Measurements from ENCODE around the gene ST6GAL1.
"Not testable (repeated sequence)": the region's sequence is repeated elsewhere in the genome, so short reads cannot be mapped to it uniquely, and the experiment has no call there.

ST6GAL1 gene

DNA sequence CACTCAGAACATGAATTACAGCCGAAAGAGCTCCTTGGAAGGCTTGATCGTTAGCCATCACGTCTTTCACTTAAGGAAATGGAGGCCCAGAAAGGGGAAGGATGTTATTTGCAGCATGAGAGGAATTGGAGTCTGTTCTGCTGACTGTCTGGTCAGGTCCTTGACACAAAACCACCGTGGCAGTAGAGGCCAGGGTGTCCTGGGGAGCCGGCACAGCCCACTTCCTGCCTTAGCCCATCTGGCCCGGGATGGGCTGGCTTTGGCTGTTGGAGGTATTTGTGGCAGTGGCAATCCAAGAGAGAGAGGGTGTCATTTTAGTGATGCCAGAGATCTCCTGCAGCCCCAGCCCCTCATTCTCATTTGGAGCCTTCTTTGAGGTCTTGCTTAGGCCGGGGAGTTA, 37.4 kb downstream of the ST6GAL1 start:
- DNase-seq (ENCODE audit: low read depth in 2 of 2): no peak

DNA sequence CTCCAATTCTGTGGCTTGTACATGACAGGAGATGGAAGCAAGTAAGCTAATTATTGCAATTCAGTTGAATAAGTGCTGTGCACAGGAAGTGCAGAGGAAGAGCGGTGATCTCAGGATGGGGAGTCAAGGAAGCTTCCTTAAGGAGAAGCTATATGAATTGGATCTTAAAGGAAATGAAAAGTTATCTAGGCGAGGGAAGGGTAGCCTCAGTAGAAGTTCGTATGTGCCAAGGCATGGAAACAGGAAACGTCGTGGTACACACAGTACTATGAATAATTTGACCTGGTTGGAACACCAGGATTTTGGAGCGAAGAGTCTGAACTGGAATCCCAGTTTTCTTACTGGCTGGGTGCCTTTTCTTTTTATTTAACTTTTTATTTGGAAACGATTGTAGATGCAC, 39.3 kb downstream of the ST6GAL1 start:
- DNase-seq (ENCODE audit: low read depth in 2 of 2): no peak

DNA sequence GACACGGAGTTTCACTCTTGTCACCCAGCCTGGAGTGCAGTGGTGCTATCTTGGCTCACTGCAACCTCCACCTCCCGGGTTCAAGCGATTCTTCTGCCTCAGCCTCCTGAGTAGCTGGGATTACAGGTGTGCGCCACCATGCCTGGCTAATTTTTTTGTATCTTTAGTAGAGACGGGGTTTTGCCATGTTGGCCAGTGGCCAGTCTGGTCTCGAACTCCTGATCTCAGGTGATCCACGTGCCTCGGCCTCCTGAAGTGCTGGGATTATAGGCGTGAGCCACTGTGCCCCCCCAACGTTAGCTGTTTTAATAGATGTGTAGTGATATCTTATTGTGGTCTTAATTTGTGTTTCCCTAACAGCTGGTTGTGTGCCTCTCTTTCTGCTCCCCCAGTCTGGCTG, 40.8 kb downstream of the ST6GAL1 start:
- not testable (repeated sequence) for DNase-seq (ENCODE audit: low read depth in 2 of 2)

DNA sequence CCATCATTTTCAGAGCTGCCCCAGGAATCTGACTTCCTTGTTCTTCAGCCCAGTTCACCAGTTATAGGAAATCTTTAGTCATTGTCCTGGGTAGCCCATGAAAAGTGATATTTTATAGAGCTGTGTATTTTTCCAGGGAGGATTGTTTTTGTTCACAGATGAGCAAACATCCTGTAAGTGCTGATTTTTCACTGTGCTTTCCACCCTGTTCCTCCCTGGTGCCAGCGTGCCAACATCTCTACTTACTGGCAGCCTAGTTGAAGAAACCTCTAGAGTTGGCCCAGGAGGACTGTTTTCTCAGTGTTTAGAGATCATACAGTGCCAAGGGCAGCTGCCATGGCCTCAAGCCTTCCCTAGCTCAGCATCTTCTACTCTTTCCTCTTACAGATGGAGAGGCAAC, 41.3 kb downstream of the ST6GAL1 start:
- DNase-seq (ENCODE audit: low read depth in 2 of 2): no peak

DNA sequence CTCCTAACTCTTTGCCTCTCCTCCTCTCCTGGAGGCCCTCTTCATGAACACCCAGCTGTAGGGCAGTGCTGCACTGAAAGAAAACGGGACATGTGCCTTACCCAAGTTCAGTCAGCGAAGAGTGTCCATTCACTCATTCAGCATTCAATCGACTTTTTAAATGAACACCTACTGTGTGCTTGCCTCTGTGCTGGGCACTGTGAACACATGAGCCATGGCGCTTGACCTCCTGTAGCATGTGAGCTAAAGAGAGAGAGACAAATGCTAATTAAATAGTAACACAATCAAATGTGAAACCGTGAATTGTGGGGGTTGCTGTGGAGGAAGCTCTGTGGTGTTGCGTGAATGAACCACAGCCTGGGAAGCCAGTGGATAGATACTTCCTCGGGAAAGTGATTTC, 43.4 kb downstream of the ST6GAL1 start:
- no peak for DNase-seq (ENCODE audit: low read depth in 2 of 2)

DNA sequence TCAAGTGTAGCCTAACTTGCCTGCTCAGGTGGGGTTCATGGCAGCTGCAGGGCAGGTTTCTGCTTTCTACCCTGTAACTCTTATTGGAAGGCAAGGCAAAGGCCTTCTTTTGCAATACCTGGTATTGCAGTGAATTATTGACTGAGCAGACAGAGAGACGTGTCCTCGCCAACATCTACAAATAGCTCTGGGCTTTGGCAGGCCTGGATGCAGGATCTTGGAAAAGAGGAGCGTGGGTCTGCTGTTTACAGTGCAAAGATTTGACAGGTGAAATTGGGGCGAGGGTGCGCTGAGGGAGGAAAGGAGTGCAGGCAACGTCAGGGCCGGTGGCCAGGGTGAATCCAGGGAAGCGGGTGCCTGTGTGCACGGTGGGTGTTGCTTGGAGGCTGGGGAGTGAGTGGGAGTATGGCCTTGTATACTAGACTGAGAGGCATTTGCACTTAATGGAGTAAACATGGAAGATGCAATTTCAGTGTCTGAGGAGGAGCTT, 44.5 kb downstream of the ST6GAL1 start:
- DNase-seq (ENCODE audit: low read depth in 2 of 2): no peak

DNA sequence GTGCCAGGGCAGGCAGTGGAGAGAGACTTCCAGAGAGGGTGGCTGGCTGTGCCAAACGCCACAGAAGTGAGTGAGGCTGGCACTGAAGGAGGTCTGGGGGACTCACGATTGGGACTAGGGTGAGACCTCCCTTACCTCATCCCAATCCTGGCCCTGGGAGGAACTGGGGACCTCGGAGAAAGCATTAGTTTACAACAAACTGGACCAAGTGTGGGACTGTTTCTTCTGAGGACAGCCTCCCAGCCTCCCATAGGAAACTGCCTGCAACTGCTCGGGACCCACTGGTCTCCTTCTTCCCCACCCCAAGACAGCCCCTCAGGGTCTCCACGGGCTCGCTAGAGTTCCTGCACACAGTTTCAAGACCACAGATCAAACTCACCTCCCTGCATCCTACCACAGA, 45.4 kb downstream of the ST6GAL1 start:
- DNase-seq (ENCODE audit: low read depth in 2 of 2): no peak

DNA sequence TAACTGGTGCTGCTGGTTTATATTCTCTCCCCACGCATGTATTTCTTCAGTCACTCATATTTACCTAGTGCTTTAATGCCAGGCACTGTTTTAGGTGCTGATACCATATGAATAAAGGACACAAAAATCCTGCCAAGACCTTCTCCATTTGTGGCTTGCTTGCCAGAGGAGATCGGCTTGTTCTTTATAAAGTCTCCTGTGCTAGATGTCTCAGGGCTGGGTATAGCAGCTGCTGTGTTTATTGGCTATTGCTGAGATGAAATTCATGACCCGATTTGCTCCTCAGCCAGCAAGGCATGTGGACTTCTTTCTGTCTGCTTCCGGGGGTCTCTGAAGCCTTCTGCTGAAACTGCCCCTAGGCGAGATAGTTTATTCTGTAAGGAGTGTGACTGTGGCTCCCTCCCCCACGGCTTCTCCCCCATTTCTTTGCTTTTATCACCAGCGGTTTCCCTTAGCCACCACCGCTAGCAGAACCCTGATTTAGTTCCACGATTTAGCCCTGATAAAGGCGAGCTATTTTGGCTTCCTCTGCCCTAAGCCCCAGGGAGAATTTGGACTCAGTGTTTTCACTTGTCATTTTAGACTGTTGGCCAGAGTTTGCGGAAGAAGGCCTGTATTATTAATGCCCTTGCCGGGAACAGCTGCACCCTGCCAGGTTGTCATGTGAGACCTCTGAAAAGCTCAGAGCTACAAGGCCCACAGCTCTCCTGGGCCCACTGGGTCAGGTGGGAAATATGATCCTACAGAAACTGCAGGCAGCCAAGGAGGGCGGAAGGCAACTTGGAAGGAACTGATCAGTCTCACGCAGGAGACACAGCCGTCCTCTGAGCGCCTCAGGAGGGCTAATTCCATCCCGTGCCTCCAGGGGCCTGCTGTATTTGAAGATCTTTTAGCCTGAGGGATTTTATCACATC, 46.8 kb downstream of the ST6GAL1 start:
- no peak for DNase-seq (ENCODE audit: low read depth in 2 of 2)

DNA sequence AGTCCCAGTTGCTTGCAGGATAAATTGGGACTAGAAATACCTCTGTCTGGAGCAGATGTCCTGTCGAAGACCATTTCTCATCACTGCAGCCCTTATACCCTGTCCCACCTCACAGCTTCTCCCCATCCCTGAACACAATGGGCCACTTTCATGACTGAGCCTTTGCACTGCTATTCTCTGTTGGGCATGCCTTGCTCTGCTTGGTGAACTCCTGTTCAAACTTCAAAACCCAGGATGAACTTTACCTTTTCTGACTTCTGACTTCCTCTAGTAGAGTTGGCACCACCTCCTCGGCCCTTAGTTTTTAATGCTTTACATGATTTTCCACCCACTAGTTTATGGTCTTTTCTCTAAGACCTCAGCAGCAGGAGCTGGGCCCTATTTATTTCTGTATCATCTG, 48.4 kb downstream of the ST6GAL1 start:
- no peak for DNase-seq (ENCODE audit: low read depth in 2 of 2)

DNA sequence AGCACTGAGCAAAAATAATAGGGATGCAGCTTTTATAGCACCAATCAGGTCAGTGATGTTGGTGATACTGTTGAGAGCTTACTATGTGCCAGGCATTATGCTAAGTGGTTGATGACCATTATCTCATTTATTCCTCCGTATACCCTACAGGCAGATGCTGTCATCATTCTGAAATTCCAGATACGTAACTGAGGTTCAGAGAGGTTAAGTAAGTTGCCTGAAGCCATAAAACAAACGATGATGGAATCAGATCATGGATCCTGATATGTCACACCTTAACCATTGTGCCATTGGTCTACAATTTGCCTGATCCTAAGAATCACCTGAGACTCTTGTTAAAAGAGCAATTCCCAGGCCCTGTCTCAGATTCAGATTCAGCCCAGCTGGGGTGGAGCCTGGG, 49.5 kb downstream of the ST6GAL1 start:
- DNase-seq (ENCODE audit: low read depth in 2 of 2): no peak

DNA sequence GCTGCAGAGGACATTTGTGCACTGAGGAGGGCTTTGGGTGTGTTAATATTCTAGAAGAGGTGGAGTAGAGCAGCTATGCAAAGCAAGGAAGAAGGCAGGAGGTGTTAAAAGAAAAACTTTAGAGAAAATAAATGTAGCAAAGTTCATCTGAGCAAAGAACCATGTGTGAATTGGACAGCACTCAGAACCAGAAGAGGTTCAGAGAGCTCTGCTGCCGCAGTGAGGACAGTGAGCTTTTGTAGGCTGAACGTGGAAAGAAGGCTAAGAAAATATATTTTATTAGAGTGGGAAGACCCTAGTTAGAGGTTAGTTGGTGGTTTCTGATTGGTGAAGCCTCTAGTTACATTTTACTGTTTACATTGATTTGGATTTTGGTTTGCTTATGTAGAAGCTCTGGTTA, 50.7 kb downstream of the ST6GAL1 start:
- no peak for DNase-seq (ENCODE audit: low read depth in 2 of 2)

DNA sequence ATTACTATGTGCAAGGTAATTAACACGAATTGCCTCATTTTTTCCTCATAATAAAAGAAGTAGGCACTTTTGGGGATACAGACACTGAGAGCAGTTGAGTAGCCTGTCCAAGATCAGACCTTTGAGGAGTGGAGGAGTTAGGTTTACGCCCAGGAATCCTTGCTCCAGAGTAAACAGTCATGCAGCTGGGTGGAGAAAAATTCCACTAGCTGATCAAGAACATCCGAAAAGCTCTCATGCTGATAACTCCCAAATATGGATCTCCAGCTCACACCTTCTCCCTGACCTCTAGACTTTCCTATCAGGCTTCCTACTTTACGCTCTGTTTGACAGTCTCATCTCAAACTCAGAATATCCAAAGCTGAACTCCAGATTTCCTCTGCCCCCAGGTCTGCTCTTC, 53.3 kb downstream of the ST6GAL1 start:
- DNase-seq (ENCODE audit: low read depth in 2 of 2): no peak

DNA sequence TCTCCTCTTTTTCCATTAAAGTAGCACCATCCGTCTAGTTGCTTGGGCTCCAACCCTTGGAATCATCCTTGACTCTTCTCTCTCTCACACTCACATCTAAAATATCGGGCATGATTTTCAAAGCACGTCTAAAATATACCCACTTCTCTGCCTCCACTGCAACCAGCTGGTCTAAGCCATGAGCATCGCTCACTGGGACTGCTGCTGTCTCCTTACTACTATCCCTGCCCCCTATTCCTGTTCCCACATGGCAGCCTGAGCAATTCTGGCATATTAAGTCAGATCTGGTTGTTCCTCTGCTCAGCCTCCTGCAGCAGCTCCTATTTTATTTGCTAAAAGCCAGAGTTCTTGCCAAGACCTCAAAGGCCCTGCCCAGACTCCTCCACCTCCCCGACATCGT, 53.7 kb downstream of the ST6GAL1 start:
- DNase-seq (ENCODE audit: low read depth in 2 of 2): no peak

DNA sequence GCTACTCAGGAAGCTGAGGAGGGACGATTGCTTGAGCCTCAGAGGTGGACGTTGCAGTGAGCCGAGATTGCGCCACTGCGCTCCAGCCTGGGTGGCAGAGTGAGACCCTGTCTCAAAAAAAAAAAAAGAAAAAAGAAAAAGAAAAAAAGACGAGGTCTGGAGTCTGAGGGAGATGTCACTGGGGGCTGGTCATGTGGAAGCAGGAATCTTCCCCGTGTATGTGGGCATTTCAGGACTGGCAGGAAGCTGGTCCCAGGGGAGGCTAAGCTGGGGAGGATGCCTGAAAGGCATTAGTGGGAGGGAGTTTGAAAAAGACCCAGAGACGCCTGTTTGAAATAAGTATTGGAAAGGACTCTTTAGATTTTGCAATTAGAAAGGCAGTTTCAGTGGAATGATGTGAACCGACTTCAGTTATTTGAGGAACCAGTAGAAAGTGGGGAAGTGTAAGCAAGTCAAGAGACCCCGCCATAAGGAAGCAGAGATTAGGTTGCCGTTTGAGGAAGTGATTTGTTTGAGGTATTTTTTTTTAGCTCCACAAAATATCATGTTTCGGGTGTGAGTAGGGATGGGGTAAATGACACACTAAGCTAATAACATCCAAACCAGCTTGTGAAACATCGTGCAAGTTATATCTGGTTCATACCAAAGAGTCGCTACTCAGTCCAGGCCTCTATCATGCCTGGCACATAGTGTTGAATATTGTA, 55.5 kb downstream of the ST6GAL1 start:
- no peak for DNase-seq (ENCODE audit: low read depth in 2 of 2)

DNA sequence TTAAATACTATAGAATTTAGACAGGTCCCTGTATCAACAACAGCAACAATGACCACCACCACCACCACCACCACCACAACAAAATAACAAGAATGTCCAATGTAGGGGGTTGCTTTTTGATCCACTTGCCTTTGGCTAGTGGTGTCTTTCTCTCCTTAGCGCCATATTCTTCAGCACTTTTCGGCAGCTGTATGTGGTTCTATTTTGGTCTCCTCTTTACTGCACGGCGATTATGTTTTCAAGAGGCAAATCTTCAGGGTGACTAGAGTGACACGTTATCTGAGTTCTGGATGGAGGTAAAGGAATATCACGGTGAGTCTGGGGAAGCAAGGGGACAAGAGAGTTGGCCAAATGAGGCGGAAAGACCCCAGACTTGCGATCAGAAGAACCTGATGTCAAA, 56.1 kb downstream of the ST6GAL1 start:
- DNase-seq (ENCODE audit: low read depth in 2 of 2): no peak

DNA sequence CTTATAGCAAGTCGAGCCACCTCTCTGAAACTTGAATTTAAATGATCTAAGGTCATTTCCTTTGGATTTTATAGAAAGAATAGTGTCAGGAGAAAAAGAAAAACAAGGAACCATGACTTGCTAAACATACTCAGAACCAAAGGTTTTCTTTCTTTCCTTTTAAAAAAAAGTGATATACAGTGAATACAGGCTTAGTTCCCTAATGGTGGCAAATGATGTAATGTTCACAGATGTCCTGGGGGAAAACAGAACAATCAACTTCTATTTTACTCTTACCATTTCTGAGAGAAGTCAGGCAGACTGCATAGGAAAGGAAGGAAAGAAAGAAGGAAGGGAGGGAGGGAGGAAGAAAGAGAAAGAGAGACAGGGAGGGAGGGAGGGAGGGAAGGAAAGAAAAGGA, 56.5 kb downstream of the ST6GAL1 start:
- DNase-seq (ENCODE audit: low read depth in 2 of 2): no peak

DNA sequence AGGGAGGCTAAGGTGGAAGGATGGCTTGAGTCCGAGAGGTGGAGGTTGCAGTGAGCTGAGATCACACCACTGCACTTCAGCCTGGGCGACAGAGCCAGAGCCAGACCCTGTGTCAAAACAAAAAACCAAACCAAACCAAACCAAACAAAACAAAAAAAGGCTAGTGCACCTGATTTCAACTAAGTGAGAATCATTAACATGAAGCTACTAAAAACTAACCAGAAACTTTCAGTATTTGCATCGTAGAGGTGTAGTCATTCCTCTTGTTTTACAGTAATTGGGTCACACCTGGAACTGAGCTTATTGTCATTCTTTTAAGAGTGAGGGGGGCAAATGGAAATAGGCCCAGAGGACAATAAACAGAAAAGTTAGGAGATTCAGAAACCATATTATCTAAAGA, 58.5 kb downstream of the ST6GAL1 start:
- no peak for DNase-seq (ENCODE audit: low read depth in 2 of 2)

DNA sequence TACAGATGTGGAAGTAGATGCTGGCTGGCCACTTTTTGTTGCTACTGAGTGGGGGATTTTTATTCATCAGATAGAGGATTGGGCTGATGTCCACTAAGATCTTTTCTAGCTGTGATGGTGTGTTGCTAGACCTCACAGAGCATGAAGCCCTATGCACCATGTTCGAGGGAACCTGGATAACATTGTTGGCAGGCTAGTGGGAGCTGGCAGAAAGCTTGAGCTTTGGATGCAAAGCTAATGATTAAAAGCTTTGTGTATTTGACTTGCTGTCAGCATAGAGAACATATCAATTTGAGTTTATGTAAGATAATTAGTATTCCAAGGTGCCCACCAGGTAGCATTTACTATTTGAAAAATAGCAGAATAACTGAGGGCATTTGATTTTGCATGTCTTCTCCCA, 59.1 kb downstream of the ST6GAL1 start:
- no peak for DNase-seq (ENCODE audit: low read depth in 2 of 2)

DNA sequence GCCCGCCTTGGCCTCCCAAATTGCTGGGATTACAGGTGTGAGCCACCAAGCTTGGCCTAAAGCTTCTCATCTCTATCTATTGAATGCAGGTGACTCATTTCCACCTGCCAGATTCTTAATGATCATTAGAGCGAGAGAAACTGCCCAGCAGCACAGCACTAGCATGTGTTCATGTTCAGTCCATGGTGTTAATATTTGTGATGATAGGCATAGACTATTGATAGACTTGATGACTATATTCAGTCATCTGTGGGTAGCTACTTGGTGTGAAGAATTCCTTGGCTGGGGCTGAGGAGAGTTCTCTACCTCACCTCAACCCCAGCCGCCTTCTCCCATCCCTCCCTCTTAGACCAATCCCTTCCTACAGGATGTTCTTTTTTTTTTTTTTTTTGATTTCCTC, 60.0 kb downstream of the ST6GAL1 start:
- no peak for DNase-seq (ENCODE audit: low read depth in 2 of 2)

DNA sequence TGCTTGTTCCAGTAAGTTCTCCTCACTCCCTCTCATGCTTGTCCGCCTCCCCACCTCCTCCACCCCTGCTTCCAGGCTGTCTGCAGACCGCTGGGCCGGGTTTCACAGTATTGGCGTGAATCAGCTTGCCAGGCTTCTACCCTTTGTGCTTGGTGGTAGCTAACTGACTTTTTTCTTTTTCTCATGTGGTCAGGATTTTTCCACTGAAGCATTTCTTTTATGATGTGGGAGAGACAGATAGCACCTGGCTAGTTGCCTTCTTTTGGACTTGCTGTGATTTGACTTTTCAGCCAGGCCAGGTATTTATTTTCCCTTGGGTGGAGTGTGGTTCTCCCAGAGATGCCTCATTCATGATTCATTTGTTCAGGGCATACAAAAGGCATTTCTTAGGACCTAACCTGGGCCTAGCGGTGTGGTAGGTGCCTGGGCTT, 60.6 kb downstream of the ST6GAL1 start:
- DNase-seq (ENCODE audit: low read depth in 2 of 2): no peak

DNA sequence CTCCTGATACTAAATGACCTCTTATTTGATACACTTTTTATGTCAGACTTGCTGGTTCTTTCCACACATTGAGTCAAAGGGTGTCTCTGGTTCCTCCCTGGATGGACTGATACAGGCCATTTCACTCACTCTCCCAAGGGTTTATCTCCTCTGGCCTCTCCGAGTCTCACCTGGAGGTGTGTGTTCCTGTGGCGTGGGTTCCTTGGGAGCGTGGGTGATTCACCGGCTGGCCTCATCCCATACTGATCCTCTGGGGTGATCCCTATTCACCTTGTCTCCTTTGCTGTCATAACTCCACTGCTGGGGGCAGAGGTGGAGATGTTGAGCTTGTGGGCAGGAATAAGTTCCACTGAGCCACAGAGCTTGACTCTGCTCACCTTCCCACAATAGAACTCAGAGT, 61.1 kb downstream of the ST6GAL1 start:
- DNase-seq (ENCODE audit: low read depth in 2 of 2): no peak

DNA sequence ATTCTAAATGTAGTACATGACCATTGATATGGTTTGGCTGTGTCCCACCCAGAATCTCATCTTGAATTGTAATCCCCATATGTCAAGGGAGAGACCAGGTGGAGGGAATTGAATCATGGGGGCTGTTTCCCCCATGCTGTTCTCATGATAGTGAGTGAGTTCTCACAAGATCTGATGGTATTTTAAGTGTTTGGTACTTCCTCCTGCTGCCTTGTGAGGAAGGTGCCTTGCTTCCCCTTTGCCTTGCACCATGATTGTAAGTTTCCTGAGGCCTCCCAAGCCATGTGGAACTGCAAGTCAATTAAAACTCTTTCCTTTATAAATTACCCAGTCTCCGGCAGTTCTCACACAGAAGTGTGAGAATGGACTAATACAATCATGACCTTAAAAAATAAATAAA, 61.8 kb downstream of the ST6GAL1 start:
- DNase-seq (ENCODE audit: low read depth in 2 of 2): not testable (repeated sequence)

DNA sequence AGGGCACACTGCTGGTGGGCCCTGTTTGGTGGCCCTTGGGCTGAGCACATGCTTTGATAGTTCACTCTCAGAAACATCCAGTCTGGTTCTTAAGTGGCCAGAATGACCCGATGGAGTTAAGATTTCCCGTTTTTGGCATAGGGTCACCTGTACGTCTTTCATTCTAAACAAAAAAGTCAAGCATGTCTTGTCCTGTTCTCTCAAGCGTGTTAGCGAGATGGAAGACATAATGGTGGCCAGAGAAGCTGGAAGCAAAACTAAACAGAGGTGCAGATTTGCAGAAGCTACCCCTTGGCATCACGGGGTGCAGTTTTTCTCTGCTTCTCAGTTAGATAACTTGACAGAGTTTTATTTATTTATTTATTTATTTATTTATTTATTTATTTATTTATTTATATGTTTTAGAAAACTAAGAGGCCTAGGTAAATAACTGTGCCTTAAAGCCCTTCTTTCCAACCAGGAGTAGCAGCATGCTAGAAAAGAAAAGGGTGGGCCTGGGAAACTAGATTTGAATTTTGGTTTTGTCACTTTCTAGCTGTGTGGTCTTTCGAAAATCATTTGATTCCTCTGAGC, 63.0 kb downstream of the ST6GAL1 start:
- DNase-seq (ENCODE audit: low read depth in 2 of 2): no peak

Data from stimulated activated CD4-positive, alpha-beta T cell treated with anti-CD3 and anti-CD28 coated beads, Interleukin-4, amount 100 ng/mL, for 48 hours (primary cell).